ENCODE data around the gene TIGD6.
"Not testable (repeated sequence)": the region's sequence is repeated elsewhere in the genome, so short reads cannot be mapped to it uniquely, and the experiment has no call there.

TIGD6 gene

GRCh38 chr5:149953436-149954121, 46.9 kb downstream of the TIGD6 start:
- no peak overlapping the region for H3K27ac ChIP-seq

GRCh38 chr5:149951138-149951749, 49.2 kb downstream of the TIGD6 start:
- peak overlapping the region in 1 of 21 experiments; percentile 24 for H3K27ac ChIP-seq

More at GRCh38 chr5:149953436-149954121, 46.9 kb downstream of the TIGD6 start:
- no peak overlapping the region for H3K4me3 ChIP-seq

DNA sequence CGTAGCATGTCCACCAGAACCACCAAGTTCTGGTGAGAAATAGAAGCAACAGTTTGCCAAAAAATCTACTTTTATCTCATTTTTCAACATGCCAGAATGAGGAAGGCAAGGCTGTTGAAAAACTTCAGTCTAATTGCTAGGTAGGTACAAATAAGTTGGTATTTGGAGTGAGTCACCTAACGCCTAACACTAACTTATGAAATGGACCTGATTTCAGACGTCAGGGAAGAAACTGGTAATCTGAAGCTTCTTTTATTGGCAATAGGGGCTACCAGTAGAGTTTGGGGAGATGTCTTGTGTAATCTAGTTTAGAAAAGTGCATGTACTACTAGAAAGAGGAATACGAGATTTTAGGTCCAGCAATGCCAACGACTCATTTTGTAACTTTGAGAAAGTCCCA, 51.5 kb downstream of the TIGD6 start:
- Histone ChIP-seq H3K27ac (no peak overlapping the region), H3K4me3 (no peak overlapping the region)

More at GRCh38 chr5:149951138-149951749, 49.2 kb downstream of the TIGD6 start:
- no peak overlapping the region for H3K4me3 ChIP-seq

GRCh38 chr5:149946118-149946517, 54.3 kb downstream of the TIGD6 start:
- H3K27ac ChIP-seq: no peak overlapping the region
- no peak overlapping the region for H3K4me3 ChIP-seq

GRCh38 chr5:149944666-149945065, 55.8 kb downstream of the TIGD6 start, which contains the start of gene PDE6A:
PDE6A (minus strand) TSS chr5:149944793; CDS start chr5:149944673, 120 bp downstream.
- H3K27ac ChIP-seq: no peak within 1 kb of the TSS
- H3K4me3 ChIP-seq: no peak within 1 kb of the TSS

DNA sequence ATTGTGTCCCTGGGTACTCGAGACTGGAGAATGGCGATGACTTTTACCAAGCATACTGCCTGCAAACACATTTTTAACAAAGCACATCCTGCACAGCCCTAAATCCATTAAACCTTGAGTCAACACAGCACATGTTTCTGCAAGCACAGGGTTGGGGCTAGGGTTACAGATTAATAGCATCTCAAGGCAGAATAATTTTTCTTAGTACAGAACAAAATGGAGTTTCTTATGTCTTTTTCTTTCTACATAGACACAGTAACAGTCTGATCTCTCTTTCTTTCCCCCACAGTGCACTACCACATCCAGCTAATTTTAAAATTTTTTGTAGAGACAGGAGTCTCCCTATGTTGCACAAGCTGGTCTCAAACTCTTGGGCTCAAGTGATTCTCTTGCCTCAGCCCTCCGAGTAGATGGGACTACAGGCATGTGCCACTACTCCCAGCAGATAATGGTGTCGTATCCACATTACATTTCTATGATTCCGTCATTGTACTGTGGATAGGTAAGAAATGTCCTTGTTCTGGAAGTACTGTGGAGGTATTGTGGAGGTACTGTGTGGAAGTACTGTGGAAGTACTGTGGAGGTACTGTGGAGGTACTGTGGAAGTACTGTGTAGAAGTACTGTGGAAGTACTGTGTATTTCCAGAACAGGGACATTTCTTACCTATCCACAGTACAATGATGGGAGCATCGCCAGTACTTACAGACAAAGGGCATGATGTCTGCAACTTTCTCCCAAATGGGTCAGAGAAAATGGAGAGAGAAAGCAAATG, 57.1 kb downstream of the TIGD6 start:
- not testable (repeated sequence) for H3K4me3 ChIP-seq, H3K27ac ChIP-seq
